CD14-positive monocyte (primary cell): Measurements from ENCODE around the gene NDUFS6. TPM values are rescaled to one million over a fixed set of nuclear protein-coding genes. Genes with fewer than 3 reads are reported as not detected.

Source experiments
- DNase-seq, 3 donors: peaks; one replicate each; pipeline ENCODE4 v3.0.0-alpha.2; 2011 to 2022
- H2AFZ ChIP-seq: 2 replicates; pipeline ENCODE4 v1.6.0; 2012; ENCODE audit warnings: mild to moderate bottlenecking, low read depth, low read length, inconsistent platforms; ENCODE audit not compliant: insufficient read depth, poor library complexity, severe bottlenecking
- H3K27ac ChIP-seq, 2 donors: 1 replicate in 1 of 2; 2 replicates in 1 of 2; pipeline ENCODE4 v1.5.1; 2012 to 2013; ENCODE audit warnings: low read length in 2 of 2, control low read depth in 1 of 2, inconsistent platforms in 1 of 2, low read depth in 1 of 2, mild to moderate bottlenecking in 1 of 2
- H3K27me3 ChIP-seq, 2 donors: one replicate each; pipeline versions ENCODE4 v1.6.0 to v1.6.1; 2011 to 2013; ENCODE audit warnings: low read length in 2 of 2; ENCODE audit not compliant: control insufficient read depth in 2 of 2, insufficient read depth in 2 of 2
- H3K36me3 ChIP-seq, 2 donors: replicated peaks in 1 of 2; 1 replicate in 1 of 2; 2 replicates in 1 of 2; pipeline versions ENCODE4 v1.5.1 to v1.6.1; 2012 to 2013; ENCODE audit warnings: low read length in 2 of 2, control low read depth in 1 of 2, inconsistent platforms in 1 of 2, mild to moderate bottlenecking in 1 of 2; ENCODE audit not compliant: insufficient read depth in 2 of 2, control insufficient read depth in 1 of 2
- H3K4me1 ChIP-seq, 2 donors: 1 replicate in 1 of 2; 2 replicates in 1 of 2; pipeline versions ENCODE4 v1.5.1 to v1.6.1; 2012 to 2013; ENCODE audit warnings: low read length in 2 of 2, control low read depth in 1 of 2, inconsistent platforms in 1 of 2, mild to moderate bottlenecking in 1 of 2, moderate library complexity in 1 of 2; ENCODE audit not compliant: insufficient read depth in 2 of 2, control insufficient read depth in 1 of 2
- H3K4me2 ChIP-seq: replicated peaks from 2 replicates; pipeline ENCODE3; 2012; ENCODE audit warnings: low read length, moderate library complexity, mild to moderate bottlenecking; ENCODE audit not compliant: poor library complexity, severe bottlenecking; ENCODE audit errors: extremely low read depth
- H3K4me3 ChIP-seq, 3 experiments: fragments of 200-600 bp in 1 of 3; sonication (generic) in 1 of 3; replicated peaks in 1 of 3; 1 replicate in 2 of 3; 2 replicates in 1 of 3; pipeline ENCODE4 v1.5.1; 2011 to 2013; ENCODE audit warnings: low read length in 3 of 3, mild to moderate bottlenecking in 3 of 3, control low read depth in 2 of 3, low read depth in 2 of 3, inconsistent platforms in 1 of 3, moderate library complexity in 1 of 3
- H3K79me2 ChIP-seq: 2 replicates; pipeline ENCODE4 v1.6.0; 2012; ENCODE audit warnings: mild to moderate bottlenecking, control low read depth, inconsistent platforms, low read length, moderate library complexity; ENCODE audit not compliant: insufficient read depth
- H3K9ac ChIP-seq: 2 replicates; pipeline ENCODE4 v1.6.0; 2017; ENCODE audit warnings: low read length, mild to moderate bottlenecking; ENCODE audit not compliant: insufficient read depth, poor library complexity, severe bottlenecking
- H3K9me3 ChIP-seq, 2 donors: replicated peaks in 1 of 2; 1 replicate in 1 of 2; 2 replicates in 1 of 2; pipeline versions ENCODE4 v1.5.1 to v1.6.1; 2012 to 2013; ENCODE audit warnings: low read length in 2 of 2, control low read depth in 1 of 2; ENCODE audit not compliant: control insufficient read depth in 1 of 2, insufficient read depth in 1 of 2
- H4K20me1 ChIP-seq: 2 replicates; pipeline ENCODE4 v1.6.0; 2012; ENCODE audit warnings: mild to moderate bottlenecking, low read length, control low read depth, moderate library complexity; ENCODE audit not compliant: insufficient read depth
- H3K27ac Mint-ChIP-seq, 7 donors: one replicate each; pipeline ENCODE4 v1.8.0; 2020; ENCODE audit warnings: mild to moderate bottlenecking in 7 of 7, mixed read lengths in 7 of 7, moderate library complexity in 6 of 7, inconsistent platforms in 2 of 7
- H3K27me3 Mint-ChIP-seq, 3 donors: one replicate each; pipeline ENCODE4 v1.8.0; 2021 to 2022; ENCODE audit warnings: low read depth in 3 of 3, mild to moderate bottlenecking in 3 of 3, mixed read lengths in 3 of 3, moderate library complexity in 3 of 3, inconsistent platforms in 1 of 3
- H3K36me3 Mint-ChIP-seq, 2 donors: one replicate each; pipeline ENCODE4 v1.8.0; 2020; ENCODE audit warnings: mixed read lengths in 2 of 2, inconsistent platforms in 1 of 2, mild to moderate bottlenecking in 1 of 2
- H3K4me1 Mint-ChIP-seq: one replicate; pipeline ENCODE4 v1.8.0; 2020; ENCODE audit warnings: mild to moderate bottlenecking, mixed read lengths
- H3K4me3 Mint-ChIP-seq, 2 donors: one replicate each; pipeline ENCODE4 v1.8.0; 2020; ENCODE audit warnings: mild to moderate bottlenecking in 2 of 2, mixed read lengths in 2 of 2, moderate library complexity in 1 of 2
- H3K9me3 Mint-ChIP-seq, 7 donors: one replicate each; pipeline ENCODE4 v1.8.0; 2020 to 2022; ENCODE audit warnings: mixed read lengths in 7 of 7, mild to moderate bottlenecking in 6 of 7, moderate library complexity in 6 of 7, inconsistent platforms in 2 of 7
- WGBS: methylation state at CpG from one replicate; pipeline ENCODE4 v1.1.5; 2013; ENCODE audit warnings: missing lambda C conversion rate; ENCODE audit not compliant: insufficient coverage; 5-methylcytosine and 5-hydroxymethylcytosine counted together
- intact Hi-C, 2 donors: fragments of 100-400 bp; cut with micrococcal nuclease; formaldehyde crosslinking; loops; one replicate each; pipeline versions ENCODE4 v1.15.0 to v1.15.1; 2023
- polyA plus RNA-seq, 3 donors: library from polyadenylated mRNA; depleted of rRNA in 1 of 3; unstranded in 2 of 3; stranded (reverse) in 1 of 3; fragments of 300-500 nt in 2 of 3; fragments of >200 nt in 1 of 3; fragmentation: Illumina TruSeq in 2 of 3; gene quantifications; 1 replicate in 2 of 3; 2 replicates in 1 of 3; pipeline ENCODE4 v1.2.3, GENCODE V29; 2012 to 2021
- TF ChIP-seq, protein P1 (sequence below): fragments of 200-600 bp; IDR thresholded peaks from one replicate; pipeline ENCODE4 v1.8.0; 2022; ENCODE audit warnings: antibody characterized with exemption, mild to moderate bottlenecking

The NDUFS6 gene
- polyA plus RNA-seq, 3 donors, result 20.5 to 62.3 (median 62.2) TPM

DNA sequence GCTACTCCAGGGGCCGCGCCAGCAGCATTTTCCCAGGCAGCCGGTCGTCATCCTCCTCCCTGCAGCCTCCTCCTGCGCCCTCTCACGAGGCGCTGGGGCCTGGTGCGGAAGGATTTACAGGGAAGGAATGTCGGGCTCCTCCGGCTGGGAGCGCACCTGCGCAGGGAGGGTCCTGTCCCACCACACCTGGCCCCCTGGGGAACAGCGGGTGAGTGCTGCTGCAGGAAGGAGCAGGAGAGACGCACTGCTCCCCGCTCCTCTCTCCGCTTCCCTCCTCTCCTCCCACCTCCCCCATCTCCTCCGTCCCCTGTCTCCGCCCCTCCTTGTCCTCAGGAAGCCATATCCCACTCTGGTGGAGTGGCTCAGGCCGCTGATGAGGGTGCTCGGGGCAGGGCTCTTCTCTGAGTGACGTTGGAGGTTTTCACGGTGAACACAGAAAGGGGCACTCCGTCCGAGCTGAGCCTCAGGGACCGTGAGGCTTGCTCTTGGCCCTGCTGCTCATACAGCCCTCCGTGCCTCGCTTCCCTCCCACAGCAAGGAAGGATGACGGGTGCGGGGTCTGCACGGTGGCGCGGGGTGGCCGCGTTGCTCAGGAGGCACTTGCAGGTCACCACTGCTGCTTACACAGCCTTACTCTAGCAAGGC is 50.2 kb downstream of the NDUFS6 start:
- Histone ChIP-seq H3K4me2 (no peak overlapping the region), H4K20me1 (no peaks in the 10 kb centered on the region), H3K27ac (no peak overlapping the region), H3K27me3 (peaks cover 6 to 34% of the 10 kb centered on the region in 2 donors), H3K4me1 (no peaks in the 10 kb centered on the region), H3K9me3 (no peaks in the 10 kb centered on the region), H2AFZ (no peak overlapping the region), H3K9ac (no peak overlapping the region), H3K4me3 (no peak overlapping the region), H3K79me2 (no peaks in the 10 kb centered on the region), H3K36me3 (no peaks in the 10 kb centered on the region)
- Mint-ChIP-seq H3K9me3 (peaks cover 0 to 4% (median 0%) of the 10 kb centered on the region in 7 donors), H3K4me1 (no peaks in the 10 kb centered on the region), H3K27me3 (peaks cover 51 to 78% (median 69%) of the 10 kb centered on the region in 3 donors), H3K27ac (no peak overlapping the region), H3K4me3 (peak overlapping the region in 1 of 2 donors; percentile 51), H3K36me3 (no peaks in the 10 kb centered on the region)
- 2% methylated on average over 24 of the region's 34 CpGs for WGBS
- intact Hi-C loops, result no loop called here
- DNase-seq, result no peak
- TF ChIP-seq, protein P1, sequence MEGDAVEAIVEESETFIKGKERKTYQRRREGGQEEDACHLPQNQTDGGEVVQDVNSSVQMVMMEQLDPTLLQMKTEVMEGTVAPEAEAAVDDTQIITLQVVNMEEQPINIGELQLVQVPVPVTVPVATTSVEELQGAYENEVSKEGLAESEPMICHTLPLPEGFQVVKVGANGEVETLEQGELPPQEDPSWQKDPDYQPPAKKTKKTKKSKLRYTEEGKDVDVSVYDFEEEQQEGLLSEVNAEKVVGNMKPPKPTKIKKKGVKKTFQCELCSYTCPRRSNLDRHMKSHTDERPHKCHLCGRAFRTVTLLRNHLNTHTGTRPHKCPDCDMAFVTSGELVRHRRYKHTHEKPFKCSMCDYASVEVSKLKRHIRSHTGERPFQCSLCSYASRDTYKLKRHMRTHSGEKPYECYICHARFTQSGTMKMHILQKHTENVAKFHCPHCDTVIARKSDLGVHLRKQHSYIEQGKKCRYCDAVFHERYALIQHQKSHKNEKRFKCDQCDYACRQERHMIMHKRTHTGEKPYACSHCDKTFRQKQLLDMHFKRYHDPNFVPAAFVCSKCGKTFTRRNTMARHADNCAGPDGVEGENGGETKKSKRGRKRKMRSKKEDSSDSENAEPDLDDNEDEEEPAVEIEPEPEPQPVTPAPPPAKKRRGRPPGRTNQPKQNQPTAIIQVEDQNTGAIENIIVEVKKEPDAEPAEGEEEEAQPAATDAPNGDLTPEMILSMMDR, result no peak

DNA sequence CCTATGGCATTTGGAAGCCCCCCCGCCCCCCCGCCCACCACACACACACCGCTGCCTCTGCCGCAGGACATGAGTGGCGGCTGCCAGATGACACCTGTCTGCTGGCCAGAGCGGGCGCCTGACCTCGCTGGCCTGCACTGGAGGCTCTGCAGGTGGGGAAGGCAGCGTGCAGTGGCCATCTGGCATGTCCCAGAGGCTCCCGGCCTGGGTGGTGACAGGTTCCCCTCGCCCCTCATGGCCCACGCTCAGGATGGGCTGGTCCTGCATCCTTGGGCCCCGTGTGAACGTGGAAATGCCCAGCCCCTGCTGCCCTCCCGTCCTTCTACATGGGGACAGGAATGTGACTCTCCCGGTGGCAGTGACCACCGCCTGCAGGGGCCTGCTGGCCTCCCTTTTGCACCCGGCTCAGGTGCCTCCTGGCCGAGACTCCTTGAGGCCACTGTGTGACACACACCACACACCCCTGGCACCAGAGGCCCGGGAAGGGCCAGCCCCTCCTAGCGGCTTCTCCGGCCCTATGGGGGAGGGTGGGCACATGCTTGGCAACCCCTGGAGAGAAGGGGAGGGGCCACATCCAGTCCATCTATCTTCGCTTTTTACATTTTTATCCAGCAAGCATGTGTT is 51.2 kb downstream of the NDUFS6 start:
- H3K27ac ChIP-seq, result no peak overlapping the region
- no peak overlapping the region for H3K4me2 ChIP-seq
- no peaks in the 10 kb centered on the region for H3K36me3 Mint-ChIP-seq
- no peaks in the 10 kb centered on the region for H3K79me2 ChIP-seq
- peaks cover 6 to 34% of the 10 kb centered on the region in 2 donors for H3K27me3 ChIP-seq
- no peak overlapping the region for H3K4me3 ChIP-seq
- no peak for DNase-seq
- H3K36me3 ChIP-seq, result no peaks in the 10 kb centered on the region
- no peaks in the 10 kb centered on the region for H4K20me1 ChIP-seq
- no peak overlapping the region for H3K9ac ChIP-seq
- H2AFZ ChIP-seq, result no peak overlapping the region
- no peaks in the 10 kb centered on the region for H3K4me1 ChIP-seq
- H3K27ac Mint-ChIP-seq, result no peak overlapping the region
- intact Hi-C loops, result no loop called here
- peaks cover 54 to 87% (median 70%) of the 10 kb centered on the region in 3 donors for H3K27me3 Mint-ChIP-seq
- no peaks in the 10 kb centered on the region for H3K4me1 Mint-ChIP-seq
- TF ChIP-seq, protein P1, result no peak
- peaks cover 0 to 5% (median 2%) of the 10 kb centered on the region in 7 donors for H3K9me3 Mint-ChIP-seq
- H3K4me3 Mint-ChIP-seq, result peak overlapping the region in 1 of 2 donors; percentile 35
- WGBS, result 63% methylated on average over 15 of the region's 23 CpGs
- peaks cover 0 to 2% of the 10 kb centered on the region in 2 donors for H3K9me3 ChIP-seq
